ENCODE data around the gene PPP6R3.

- TF ChIP-seq EZH2phosphoT487 (IDR thresholded peaks at IDR 0.05; ENCODE audit: low read depth, severe bottlenecking, unreplicated experiment): no peak
- no peak for TF ChIP-seq CTCF (IDR thresholded peaks at IDR 0.05; ENCODE audit: poor library complexity)
- TF ChIP-seq EZH2 (IDR thresholded peaks at IDR 0.05; ENCODE audit: borderline replicate concordance): no peak
Measured at GRCh38 chr11:68518191-68518590, 57.6 kb downstream of the PPP6R3 start.
